GM21390 (cell line): ENCODE data around the gene SPRR1B.
"Not testable (repeated sequence)": the region's sequence is repeated elsewhere in the genome, so short reads cannot be mapped to it uniquely, and the experiment has no call there.

Experiments used
- ATAC-seq: cut with Tn5 transposase; IDR thresholded peaks from one replicate; pipeline ENCODE4 v1.9.1; 2021; ENCODE audit not compliant: unreplicated experiment

SPRR1B gene

GRCh38 chr1:153035211-153035610 lies 4.2 kb downstream of the SPRR1B start:
- ATAC-seq, result no peak

- no peak for ATAC-seq
Observed at GRCh38 chr1:153040950-153041631, 10.1 kb downstream of the SPRR1B start, which contains the start of gene SPRR2D. Gene SPRR2D, minus strand, starts transcription at chr1:153041120. Its CDS starts 774 bp downstream, at chr1:153040346.

- no peak for ATAC-seq
Observed at GRCh38 chr1:153049211-153049610, 18.2 kb downstream of the SPRR1B start.

GRCh38 chr1:153056111-153056510 lies 25.1 kb downstream of the SPRR1B start:
- not testable (repeated sequence) for ATAC-seq

- ATAC-seq, result no peak
Observed at GRCh38 chr1:153057375-153057774, 26.4 kb downstream of the SPRR1B start, which contains the start of gene SPRR2A. Gene SPRR2A, minus strand, starts transcription at chr1:153057512. Its CDS starts 777 bp downstream, at chr1:153056735.

GRCh38 chr1:153058154-153058553 lies 27.2 kb downstream of the SPRR1B start:
- no peak for ATAC-seq

GRCh38 chr1:153058826-153059784 lies 28.1 kb downstream of the SPRR1B start:
- no peak for ATAC-seq

- no peak for ATAC-seq
Observed at GRCh38 chr1:153070243-153070642, 39.2 kb downstream of the SPRR1B start.

GRCh38 chr1:153071511-153071910 lies 40.5 kb downstream of the SPRR1B start, which contains the start of gene SPRR2B:
Gene SPRR2B, minus strand, starts transcription at chr1:153071611. Its CDS starts 772 bp downstream, at chr1:153070839.
- no peak for ATAC-seq

GRCh38 chr1:153072806-153073726 lies 42.1 kb downstream of the SPRR1B start:
- no peak for ATAC-seq

- no peak for ATAC-seq
Observed at GRCh38 chr1:153081736-153082135, 50.7 kb downstream of the SPRR1B start.
